GM23338 (cell line): ENCODE data around the gene FAM13C. TPM values are rescaled to one million over a fixed set of nuclear protein-coding genes. Genes with fewer than 3 reads are reported as not detected.

ENCODE experiments used
- ATAC-seq: fragments of 200-7000 bp; cut with Tn5 transposase; 3 replicates; pipeline ENCODE4 v1.9.1; 2020
- DNase-seq: peaks from one replicate; pipeline ENCODE4 v3.0.0-alpha.2; 2015; ENCODE audit warnings: low spot score
- H2AFZ ChIP-seq: fragments of 200-600 bp; sonication (generic); 2 replicates; pipeline ENCODE4 v1.8.0; 2016; ENCODE audit warnings: antibody characterized with exemption, mild to moderate bottlenecking, moderate library complexity
- H3F3A ChIP-seq: fragments of 200-600 bp; sonication (generic); replicated peaks from 2 replicates; pipeline ENCODE4 v1.8.0; 2017; ENCODE audit warnings: antibody characterized with exemption, mixed run types, low read depth
- H3K27ac ChIP-seq: fragments of 200-600 bp; sonication (generic); 2 replicates; pipeline ENCODE4 v1.6.1; 2016; ENCODE audit warnings: low read depth
- H3K27me3 ChIP-seq: fragments of 200-600 bp; sonication (generic); 2 replicates; pipeline ENCODE4 v1.8.0; 2016; ENCODE audit warnings: mild to moderate bottlenecking, mixed run types, moderate library complexity; ENCODE audit not compliant: insufficient read depth
- H3K36me3 ChIP-seq: fragments of 200-600 bp; sonication (generic); 2 replicates; pipeline ENCODE4 v1.8.0; 2016; ENCODE audit warnings: mild to moderate bottlenecking; ENCODE audit not compliant: insufficient read depth
- H3K4me1 ChIP-seq: fragments of 200-600 bp; sonication (generic); 2 replicates; pipeline ENCODE4 v1.8.0; 2016; ENCODE audit warnings: mild to moderate bottlenecking, moderate library complexity; ENCODE audit not compliant: insufficient read depth
- H3K4me2 ChIP-seq: fragments of 200-600 bp; sonication (generic); 2 replicates; pipeline ENCODE4 v1.7.1; 2017; ENCODE audit warnings: mixed run types
- H3K4me3 ChIP-seq: fragments of 200-600 bp; sonication (generic); 2 replicates; pipeline ENCODE4 v1.6.1; 2016; ENCODE audit warnings: mixed run types
- H3K79me2 ChIP-seq: fragments of 200-600 bp; sonication (generic); replicated peaks from 2 replicates; pipeline ENCODE4 v1.8.0; 2017; ENCODE audit warnings: mild to moderate bottlenecking; ENCODE audit not compliant: insufficient read depth
- H3K9me2 ChIP-seq: fragments of 200-600 bp; sonication (generic); 2 replicates; pipeline ENCODE4 v1.8.0; 2017; ENCODE audit not compliant: insufficient read depth
- H4K20me1 ChIP-seq: fragments of 200-600 bp; sonication (generic); replicated peaks from 2 replicates; pipeline ENCODE4 v1.8.0; 2017; ENCODE audit warnings: mild to moderate bottlenecking; ENCODE audit not compliant: insufficient read depth
- H3K27ac Mint-ChIP-seq: 2 replicates; pipeline ENCODE4 v1.8.0; 2020; ENCODE audit warnings: inconsistent platforms, mild to moderate bottlenecking, moderate library complexity, mixed read lengths
- H3K27me3 Mint-ChIP-seq: 3 replicates; pipeline ENCODE4 v1.8.0; 2022; ENCODE audit warnings: low read depth, mild to moderate bottlenecking, moderate library complexity, mixed read lengths, inconsistent platforms; ENCODE audit not compliant: insufficient read depth, poor library complexity
- H3K36me3 Mint-ChIP-seq: 3 replicates; pipeline ENCODE4 v1.8.0; 2021; ENCODE audit warnings: low read depth, mild to moderate bottlenecking, inconsistent platforms, moderate library complexity, mixed read lengths
- H3K4me1 Mint-ChIP-seq: 3 replicates; pipeline ENCODE4 v1.8.0; 2020; ENCODE audit warnings: mild to moderate bottlenecking, inconsistent platforms, mixed read lengths
- H3K4me3 Mint-ChIP-seq: 3 replicates; pipeline ENCODE4 v1.8.0; 2021; ENCODE audit warnings: moderate library complexity, mild to moderate bottlenecking, inconsistent platforms, mixed read lengths
- H3K9me3 Mint-ChIP-seq: 3 replicates; pipeline ENCODE4 v1.8.0; 2020; ENCODE audit warnings: moderate library complexity, mild to moderate bottlenecking, inconsistent platforms, mixed read lengths
- CREB1 ChIP-seq: fragments of 250-450 bp; sonication (Bioruptor Pico); IDR thresholded peaks from 2 replicates; pipeline ENCODE4 v1.5.0; 2020; ENCODE audit warnings: low read depth, mild to moderate bottlenecking, moderate library complexity
- EZH2 ChIP-seq: fragments of 200-600 bp; sonication (generic); IDR thresholded peaks from one replicate; pipeline ENCODE4 v1.8.0; 2017; ENCODE audit warnings: antibody characterized with exemption, mild to moderate bottlenecking, low read depth; ENCODE audit not compliant: unreplicated experiment
- EZH2phosphoT487 ChIP-seq: fragments of 200-600 bp; sonication (generic); IDR thresholded peaks from one replicate; pipeline ENCODE4 v1.8.1; 2018; ENCODE audit warnings: antibody characterized with exemption; ENCODE audit not compliant: unreplicated experiment
- JUNB ChIP-seq: IDR thresholded peaks from one replicate; pipeline ENCODE4 v1.6.1; 2016; ENCODE audit warnings: antibody characterized with exemption; ENCODE audit not compliant: unreplicated experiment
- NANOG ChIP-seq: IDR thresholded peaks from 2 replicates; pipeline ENCODE4 v1.6.1; 2016; ENCODE audit warnings: antibody characterized with exemption, borderline replicate concordance
- STAT1 ChIP-seq: IDR thresholded peaks from one replicate; pipeline ENCODE4 v1.6.1; 2016; ENCODE audit warnings: antibody characterized with exemption; ENCODE audit not compliant: unreplicated experiment
- ZNF114 ChIP-seq: fragments of 250-450 bp; sonication (Bioruptor Pico); IDR thresholded peaks from 2 replicates; pipeline ENCODE4 v1.5.0; 2020; ENCODE audit warnings: mild to moderate bottlenecking, moderate library complexity
- ZNF331 ChIP-seq: fragments of 250-450 bp; sonication (Bioruptor Pico); IDR thresholded peaks from 2 replicates; pipeline ENCODE4 v1.5.0; 2020; ENCODE audit warnings: low read depth, mild to moderate bottlenecking, moderate library complexity
- polyA plus RNA-seq: library from polyadenylated mRNA; unstranded; fragments of >200 nt; fragmentation: Nextera tagmentation; extraction: Ambion mirVana; gene quantifications from 2 replicates; pipeline ENCODE4 v1.2.1, GENCODE V29; 2016
- total RNA-seq: library from RNA; depleted of rRNA; stranded (reverse); fragments of >200 nt; shearing (Covaris generic); gene quantifications from 2 replicates; pipeline ENCODE4 v1.2.3, GENCODE V29; 2014
- TF ChIP-seq, protein P1 (sequence below): fragments of 250-450 bp; sonication (Bioruptor Pico); IDR thresholded peaks from 2 replicates; pipeline ENCODE4 v1.5.0; 2020; ENCODE audit warnings: mild to moderate bottlenecking, moderate library complexity
- TF ChIP-seq, protein P2 (sequence below): IDR thresholded peaks from one replicate; pipeline ENCODE4 v1.6.1; 2018; ENCODE audit warnings: antibody characterized with exemption; ENCODE audit not compliant: unreplicated experiment
- TF ChIP-seq, protein P3 (sequence below): IDR thresholded peaks from 2 replicates; pipeline ENCODE4 v1.6.1; 2016; ENCODE audit warnings: antibody characterized with exemption
- TF ChIP-seq, protein P4 (sequence below), 2 experiments: fragments of 200-600 bp in 1 of 2; sonication (generic) in 1 of 2; conservative IDR thresholded peaks; 2 replicates each; pipeline versions ENCODE4 v1.5.1 to v1.6.1; 2016 to 2017; ENCODE audit warnings: antibody characterized with exemption in 2 of 2, low read depth in 2 of 2, mild to moderate bottlenecking in 2 of 2, moderate library complexity in 1 of 2

The FAM13C gene
- total and polyA plus RNA-seq, 2 experiments from 2014 or later: 0.94 to 2.1 TPM

DNA sequence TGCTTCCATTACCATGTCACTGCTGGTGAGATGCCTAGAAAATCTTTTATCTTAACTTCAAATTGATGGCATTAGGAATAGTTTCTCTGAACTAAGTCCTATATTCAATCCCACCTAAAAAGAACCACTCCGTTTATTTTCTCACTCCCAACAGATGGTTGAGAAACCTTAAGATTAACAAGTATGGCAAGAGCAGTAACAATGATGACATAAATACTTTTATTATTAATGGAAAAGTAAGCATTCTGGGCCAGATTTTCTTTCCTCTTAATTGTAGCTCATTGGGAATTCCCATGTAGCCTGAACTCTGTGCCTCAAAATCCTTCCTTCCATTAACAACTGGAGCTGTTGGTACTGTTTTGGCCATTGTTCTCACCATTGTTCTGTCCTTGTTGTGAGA, 21.1 kb upstream of the FAM13C start:
- no peaks in the 10 kb centered on the region for H3K27me3 Mint-ChIP-seq
- H3K4me2 ChIP-seq: no peak overlapping the region
- H3K79me2 ChIP-seq: no peaks in the 10 kb centered on the region
- H2AFZ ChIP-seq: no peak overlapping the region
- ATAC-seq (no peak; the same call in 2 of the 3 replicates), DNase-seq (no peak)
- H3K27ac ChIP-seq: no peak overlapping the region
- H3K9me3 Mint-ChIP-seq: no peaks in the 10 kb centered on the region
- no peaks in the 10 kb centered on the region for H3K36me3 Mint-ChIP-seq
- TF ChIP-seq EZH2phosphoT487 (no peak), NANOG (no peak), JUNB (no peak), ZNF331 (CRISPR knock-in tag) (no peak), CREB1 (CRISPR knock-in tag) (no peak), STAT1 (no peak), ZNF114 (CRISPR knock-in tag) (no peak), EZH2 (no peak)
- TF ChIP-seq, protein P1, sequence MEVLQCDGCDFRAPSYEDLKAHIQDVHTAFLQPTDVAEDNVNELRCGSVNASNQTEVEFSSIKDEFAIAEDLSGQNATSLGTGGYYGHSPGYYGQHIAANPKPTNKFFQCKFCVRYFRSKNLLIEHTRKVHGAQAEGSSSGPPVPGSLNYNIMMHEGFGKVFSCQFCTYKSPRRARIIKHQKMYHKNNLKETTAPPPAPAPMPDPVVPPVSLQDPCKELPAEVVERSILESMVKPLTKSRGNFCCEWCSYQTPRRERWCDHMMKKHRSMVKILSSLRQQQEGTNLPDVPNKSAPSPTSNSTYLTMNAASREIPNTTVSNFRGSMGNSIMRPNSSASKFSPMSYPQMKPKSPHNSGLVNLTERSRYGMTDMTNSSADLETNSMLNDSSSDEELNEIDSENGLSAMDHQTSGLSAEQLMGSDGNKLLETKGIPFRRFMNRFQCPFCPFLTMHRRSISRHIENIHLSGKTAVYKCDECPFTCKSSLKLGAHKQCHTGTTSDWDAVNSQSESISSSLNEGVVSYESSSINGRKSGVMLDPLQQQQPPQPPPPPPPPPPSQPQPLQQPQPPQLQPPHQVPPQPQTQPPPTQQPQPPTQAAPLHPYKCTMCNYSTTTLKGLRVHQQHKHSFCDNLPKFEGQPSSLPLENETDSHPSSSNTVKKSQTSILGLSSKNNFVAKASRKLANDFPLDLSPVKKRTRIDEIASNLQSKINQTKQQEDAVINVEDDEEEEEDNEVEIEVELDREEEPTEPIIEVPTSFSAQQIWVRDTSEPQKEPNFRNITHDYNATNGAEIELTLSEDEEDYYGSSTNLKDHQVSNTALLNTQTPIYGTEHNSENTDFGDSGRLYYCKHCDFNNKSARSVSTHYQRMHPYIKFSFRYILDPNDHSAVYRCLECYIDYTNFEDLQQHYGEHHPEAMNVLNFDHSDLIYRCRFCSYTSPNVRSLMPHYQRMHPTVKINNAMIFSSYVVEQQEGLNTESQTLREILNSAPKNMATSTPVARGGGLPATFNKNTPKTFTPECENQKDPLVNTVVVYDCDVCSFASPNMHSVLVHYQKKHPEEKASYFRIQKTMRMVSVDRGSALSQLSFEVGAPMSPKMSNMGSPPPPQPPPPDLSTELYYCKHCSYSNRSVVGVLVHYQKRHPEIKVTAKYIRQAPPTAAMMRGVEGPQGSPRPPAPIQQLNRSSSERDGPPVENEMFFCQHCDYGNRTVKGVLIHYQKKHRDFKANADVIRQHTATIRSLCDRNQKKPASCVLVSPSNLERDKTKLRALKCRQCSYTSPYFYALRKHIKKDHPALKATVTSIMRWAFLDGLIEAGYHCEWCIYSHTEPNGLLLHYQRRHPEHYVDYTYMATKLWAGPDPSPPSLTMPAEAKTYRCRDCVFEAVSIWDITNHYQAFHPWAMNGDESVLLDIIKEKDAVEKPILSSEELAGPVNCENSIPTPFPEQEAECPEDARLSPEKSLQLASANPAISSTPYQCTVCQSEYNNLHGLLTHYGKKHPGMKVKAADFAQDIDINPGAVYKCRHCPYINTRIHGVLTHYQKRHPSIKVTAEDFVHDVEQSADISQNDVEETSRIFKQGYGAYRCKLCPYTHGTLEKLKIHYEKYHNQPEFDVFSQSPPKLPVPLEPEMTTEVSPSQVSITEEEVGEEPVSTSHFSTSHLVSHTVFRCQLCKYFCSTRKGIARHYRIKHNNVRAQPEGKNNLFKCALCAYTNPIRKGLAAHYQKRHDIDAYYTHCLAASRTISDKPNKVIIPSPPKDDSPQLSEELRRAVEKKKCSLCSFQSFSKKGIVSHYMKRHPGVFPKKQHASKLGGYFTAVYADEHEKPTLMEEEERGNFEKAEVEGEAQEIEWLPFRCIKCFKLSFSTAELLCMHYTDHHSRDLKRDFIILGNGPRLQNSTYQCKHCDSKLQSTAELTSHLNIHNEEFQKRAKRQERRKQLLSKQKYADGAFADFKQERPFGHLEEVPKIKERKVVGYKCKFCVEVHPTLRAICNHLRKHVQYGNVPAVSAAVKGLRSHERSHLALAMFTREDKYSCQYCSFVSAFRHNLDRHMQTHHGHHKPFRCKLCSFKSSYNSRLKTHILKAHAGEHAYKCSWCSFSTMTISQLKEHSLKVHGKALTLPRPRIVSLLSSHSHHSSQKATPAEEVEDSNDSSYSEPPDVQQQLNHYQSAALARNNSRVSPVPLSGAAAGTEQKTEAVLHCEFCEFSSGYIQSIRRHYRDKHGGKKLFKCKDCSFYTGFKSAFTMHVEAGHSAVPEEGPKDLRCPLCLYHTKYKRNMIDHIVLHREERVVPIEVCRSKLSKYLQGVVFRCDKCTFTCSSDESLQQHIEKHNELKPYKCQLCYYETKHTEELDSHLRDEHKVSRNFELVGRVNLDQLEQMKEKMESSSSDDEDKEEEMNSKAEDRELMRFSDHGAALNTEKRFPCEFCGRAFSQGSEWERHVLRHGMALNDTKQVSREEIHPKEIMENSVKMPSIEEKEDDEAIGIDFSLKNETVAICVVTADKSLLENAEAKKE (CRISPR knock-in tag): no peak
- TF ChIP-seq, protein P2, sequence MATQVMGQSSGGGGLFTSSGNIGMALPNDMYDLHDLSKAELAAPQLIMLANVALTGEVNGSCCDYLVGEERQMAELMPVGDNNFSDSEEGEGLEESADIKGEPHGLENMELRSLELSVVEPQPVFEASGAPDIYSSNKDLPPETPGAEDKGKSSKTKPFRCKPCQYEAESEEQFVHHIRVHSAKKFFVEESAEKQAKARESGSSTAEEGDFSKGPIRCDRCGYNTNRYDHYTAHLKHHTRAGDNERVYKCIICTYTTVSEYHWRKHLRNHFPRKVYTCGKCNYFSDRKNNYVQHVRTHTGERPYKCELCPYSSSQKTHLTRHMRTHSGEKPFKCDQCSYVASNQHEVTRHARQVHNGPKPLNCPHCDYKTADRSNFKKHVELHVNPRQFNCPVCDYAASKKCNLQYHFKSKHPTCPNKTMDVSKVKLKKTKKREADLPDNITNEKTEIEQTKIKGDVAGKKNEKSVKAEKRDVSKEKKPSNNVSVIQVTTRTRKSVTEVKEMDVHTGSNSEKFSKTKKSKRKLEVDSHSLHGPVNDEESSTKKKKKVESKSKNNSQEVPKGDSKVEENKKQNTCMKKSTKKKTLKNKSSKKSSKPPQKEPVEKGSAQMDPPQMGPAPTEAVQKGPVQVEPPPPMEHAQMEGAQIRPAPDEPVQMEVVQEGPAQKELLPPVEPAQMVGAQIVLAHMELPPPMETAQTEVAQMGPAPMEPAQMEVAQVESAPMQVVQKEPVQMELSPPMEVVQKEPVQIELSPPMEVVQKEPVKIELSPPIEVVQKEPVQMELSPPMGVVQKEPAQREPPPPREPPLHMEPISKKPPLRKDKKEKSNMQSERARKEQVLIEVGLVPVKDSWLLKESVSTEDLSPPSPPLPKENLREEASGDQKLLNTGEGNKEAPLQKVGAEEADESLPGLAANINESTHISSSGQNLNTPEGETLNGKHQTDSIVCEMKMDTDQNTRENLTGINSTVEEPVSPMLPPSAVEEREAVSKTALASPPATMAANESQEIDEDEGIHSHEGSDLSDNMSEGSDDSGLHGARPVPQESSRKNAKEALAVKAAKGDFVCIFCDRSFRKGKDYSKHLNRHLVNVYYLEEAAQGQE: no peak
- TF ChIP-seq, protein P3, sequence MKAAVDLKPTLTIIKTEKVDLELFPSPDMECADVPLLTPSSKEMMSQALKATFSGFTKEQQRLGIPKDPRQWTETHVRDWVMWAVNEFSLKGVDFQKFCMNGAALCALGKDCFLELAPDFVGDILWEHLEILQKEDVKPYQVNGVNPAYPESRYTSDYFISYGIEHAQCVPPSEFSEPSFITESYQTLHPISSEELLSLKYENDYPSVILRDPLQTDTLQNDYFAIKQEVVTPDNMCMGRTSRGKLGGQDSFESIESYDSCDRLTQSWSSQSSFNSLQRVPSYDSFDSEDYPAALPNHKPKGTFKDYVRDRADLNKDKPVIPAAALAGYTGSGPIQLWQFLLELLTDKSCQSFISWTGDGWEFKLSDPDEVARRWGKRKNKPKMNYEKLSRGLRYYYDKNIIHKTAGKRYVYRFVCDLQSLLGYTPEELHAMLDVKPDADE: no peak
- TF ChIP-seq, protein P4, sequence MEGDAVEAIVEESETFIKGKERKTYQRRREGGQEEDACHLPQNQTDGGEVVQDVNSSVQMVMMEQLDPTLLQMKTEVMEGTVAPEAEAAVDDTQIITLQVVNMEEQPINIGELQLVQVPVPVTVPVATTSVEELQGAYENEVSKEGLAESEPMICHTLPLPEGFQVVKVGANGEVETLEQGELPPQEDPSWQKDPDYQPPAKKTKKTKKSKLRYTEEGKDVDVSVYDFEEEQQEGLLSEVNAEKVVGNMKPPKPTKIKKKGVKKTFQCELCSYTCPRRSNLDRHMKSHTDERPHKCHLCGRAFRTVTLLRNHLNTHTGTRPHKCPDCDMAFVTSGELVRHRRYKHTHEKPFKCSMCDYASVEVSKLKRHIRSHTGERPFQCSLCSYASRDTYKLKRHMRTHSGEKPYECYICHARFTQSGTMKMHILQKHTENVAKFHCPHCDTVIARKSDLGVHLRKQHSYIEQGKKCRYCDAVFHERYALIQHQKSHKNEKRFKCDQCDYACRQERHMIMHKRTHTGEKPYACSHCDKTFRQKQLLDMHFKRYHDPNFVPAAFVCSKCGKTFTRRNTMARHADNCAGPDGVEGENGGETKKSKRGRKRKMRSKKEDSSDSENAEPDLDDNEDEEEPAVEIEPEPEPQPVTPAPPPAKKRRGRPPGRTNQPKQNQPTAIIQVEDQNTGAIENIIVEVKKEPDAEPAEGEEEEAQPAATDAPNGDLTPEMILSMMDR (conservative IDR thresholded peaks at IDR 0.05; ENCODE audit: low read depth in 2 of 2): no peak
- no peaks in the 10 kb centered on the region for H3K36me3 ChIP-seq
- no peaks in the 10 kb centered on the region for H3K4me1 Mint-ChIP-seq
- H3K4me3 Mint-ChIP-seq: no peak overlapping the region
- H3K4me1 ChIP-seq: no peaks in the 10 kb centered on the region
- no peaks in the 10 kb centered on the region for H3F3A ChIP-seq
- H3K27me3 ChIP-seq: no peaks in the 10 kb centered on the region
- no peak overlapping the region for H3K4me3 ChIP-seq
- no peak overlapping the region for H3K27ac Mint-ChIP-seq
- H3K9me2 ChIP-seq: no peaks in the 10 kb centered on the region
- H4K20me1 ChIP-seq: no peaks in the 10 kb centered on the region
